H1 (cell line): ENCODE results near the gene RDH11. TPM values are rescaled to one million over a fixed set of nuclear protein-coding genes. Genes with fewer than 3 reads are reported as not detected.

Source experiments
- CTCF ChIA-PET: fragments of 300-600 bp; sonication (Branson Sonifier 250); formaldehyde crosslinking; loops from one replicate; lab custom pipeline; 2021; ENCODE audit not compliant: partially characterized antibody; lab: Charles Lee
- POLR2A ChIA-PET: fragments of 300-600 bp; sonication (Branson Sonifier 250); formaldehyde crosslinking; loops from one replicate; lab custom pipeline; 2021; ENCODE audit warnings: inconsistent platforms; ENCODE audit not compliant: partially characterized antibody; lab: Charles Lee
- DNase-seq, 2 experiments: peaks; one replicate each; pipeline versions ENCODE4 v3.0.0 to v3.0.0-alpha.2; 2010 to 2022; ENCODE audit warnings: low spot score in 2 of 2, low read depth in 1 of 2, mixed read lengths in 1 of 2
- FAIRE-seq: peaks from 2 replicates; lab custom pipeline; 2011; peaks lifted over from hg19 to GRCh38; lab: Jason Lieb, UNC
- H2AFZ ChIP-seq: 2 replicates; pipeline ENCODE4 v1.8.1; 2012; ENCODE audit warnings: low read length, inconsistent platforms
- H2AK5ac ChIP-seq: 2 replicates; pipeline ENCODE4 v1.6.1; 2013; ENCODE audit warnings: low read depth, low read length
- H2BK120ac ChIP-seq: replicated peaks from 2 replicates; pipeline ENCODE3; 2013; ENCODE audit warnings: low read depth, low read length, inconsistent platforms
- H2BK12ac ChIP-seq: 2 replicates; pipeline ENCODE4 v1.6.1; 2013; ENCODE audit warnings: low read depth, low read length
- H2BK15ac ChIP-seq: 2 replicates; pipeline ENCODE4 v1.6.1; 2013; ENCODE audit warnings: low read length
- H2BK20ac ChIP-seq: 2 replicates; pipeline ENCODE4 v1.6.1; 2013; ENCODE audit warnings: low read length
- H2BK5ac ChIP-seq: 2 replicates; pipeline ENCODE4 v1.6.1; 2013; ENCODE audit warnings: low read depth, low read length
- H3K14ac ChIP-seq: 2 replicates; pipeline ENCODE4 v1.6.1; 2013; ENCODE audit warnings: inconsistent platforms; ENCODE audit not compliant: insufficient read length
- H3K18ac ChIP-seq: 2 replicates; pipeline ENCODE4 v1.6.1; 2013; ENCODE audit warnings: low read length; ENCODE audit errors: extremely low read depth
- H3K23ac ChIP-seq: 2 replicates; pipeline ENCODE4 v1.6.1; 2013; ENCODE audit warnings: inconsistent platforms; ENCODE audit not compliant: insufficient read length
- H3K23me2 ChIP-seq: 2 replicates; pipeline ENCODE4 v1.6.1; 2013; ENCODE audit warnings: low read depth, low read length
- H3K27ac ChIP-seq: 2 replicates; pipeline ENCODE4 v1.6.1; 2011; ENCODE audit warnings: low read depth, low read length, inconsistent platforms
- H3K27me3 ChIP-seq, 4 experiments: replicated peaks in 1 of 4; 1 replicate in 1 of 4; 2 replicates in 3 of 4; pipeline versions ENCODE4 v1.6.1 to v1.8.1; 2011 to 2013; ENCODE audit warnings: low read length in 3 of 4, mild to moderate bottlenecking in 3 of 4, inconsistent platforms in 2 of 4, mixed read lengths in 2 of 4, moderate library complexity in 1 of 4; ENCODE audit not compliant: control insufficient read depth in 3 of 4, insufficient read depth in 3 of 4; ENCODE audit errors: extremely low read depth in 1 of 4
- H3K36me3 ChIP-seq, 4 experiments: 2 replicates each; pipeline versions ENCODE4 v1.6.1 to v1.8.1; 2011 to 2013; ENCODE audit warnings: mild to moderate bottlenecking in 4 of 4, low read length in 3 of 4, moderate library complexity in 2 of 4, control low read depth in 1 of 4, inconsistent platforms in 1 of 4; ENCODE audit not compliant: insufficient read depth in 4 of 4, control insufficient read depth in 2 of 4
- H3K4ac ChIP-seq: replicated peaks from 2 replicates; pipeline ENCODE3; 2013; ENCODE audit warnings: low read length, low read depth, mixed read lengths, inconsistent platforms; ENCODE audit not compliant: insufficient read length
- H3K4me1 ChIP-seq, 4 experiments: replicated peaks in 1 of 4; 1 replicate in 1 of 4; 2 replicates in 3 of 4; pipeline versions ENCODE4 v1.6.1 to v1.8.1; 2011 to 2013; ENCODE audit warnings: low read length in 3 of 4, inconsistent platforms in 2 of 4, mixed read lengths in 1 of 4; ENCODE audit not compliant: insufficient read depth in 4 of 4, control insufficient read depth in 3 of 4
- H3K4me2 ChIP-seq, 2 experiments: 2 replicates each; pipeline versions ENCODE4 v1.6.1 to v1.8.1; 2011 to 2013; ENCODE audit warnings: low read depth in 2 of 2, low read length in 2 of 2, control low read depth in 1 of 2, inconsistent platforms in 1 of 2, mild to moderate bottlenecking in 1 of 2; ENCODE audit not compliant: insufficient read depth in 1 of 2
- H3K4me3 ChIP-seq, 4 experiments: fragments of 200-600, 300-600 bp in 1 of 4; sonication (generic), shearing (Covaris generic), sonication (Bioruptor Twin) in 1 of 4; 2 replicates each; pipeline versions ENCODE4 v1.5.1 to v1.8.1; 2011 to 2016; ENCODE audit warnings: low read length in 4 of 4, low read depth in 3 of 4, control low read depth in 2 of 4, inconsistent platforms in 2 of 4, mild to moderate bottlenecking in 2 of 4, mixed read lengths in 1 of 4, moderate library complexity in 1 of 4; ENCODE audit not compliant: insufficient read depth in 2 of 4; ENCODE audit errors: extremely low read depth in 1 of 4
- H3K56ac ChIP-seq: replicated peaks from 2 replicates; pipeline ENCODE3; 2013; ENCODE audit warnings: low read depth, mild to moderate bottlenecking, mixed read lengths, low read length, inconsistent platforms; ENCODE audit not compliant: insufficient read length
- H3K79me1 ChIP-seq: 2 replicates; pipeline ENCODE4 v1.6.1; 2013; ENCODE audit warnings: low read depth, low read length, control low read depth
- H3K79me2 ChIP-seq, 2 experiments: 2 replicates each; pipeline versions ENCODE4 v1.6.1 to v1.8.1; 2012 to 2013; ENCODE audit warnings: low read length in 2 of 2, mild to moderate bottlenecking in 2 of 2, inconsistent platforms in 1 of 2; ENCODE audit not compliant: insufficient read depth in 2 of 2, control insufficient read depth in 1 of 2
- H3K9ac ChIP-seq, 4 experiments: replicated peaks in 1 of 4; 1 replicate in 1 of 4; 2 replicates in 3 of 4; pipeline versions ENCODE4 v1.6.1 to v1.8.1; 2011 to 2013; ENCODE audit warnings: low read depth in 3 of 4, low read length in 3 of 4, control low read depth in 2 of 4, mild to moderate bottlenecking in 2 of 4, moderate library complexity in 2 of 4, inconsistent platforms in 1 of 4; ENCODE audit errors: extremely low read depth in 1 of 4
- H3K9me3 ChIP-seq, 2 experiments: 2 replicates each; pipeline versions ENCODE4 v1.6.1 to v1.8.1; 2012 to 2013; ENCODE audit warnings: mild to moderate bottlenecking in 2 of 2, moderate library complexity in 2 of 2, control low read depth in 1 of 2, inconsistent platforms in 1 of 2, low read depth in 1 of 2, low read length in 1 of 2, mixed read lengths in 1 of 2; ENCODE audit not compliant: insufficient read depth in 2 of 2
- H4K20me1 ChIP-seq, 2 experiments: replicated peaks in 1 of 2; 2 replicates each; pipeline versions ENCODE3 to v1.8.1; 2011 to 2013; ENCODE audit warnings: inconsistent platforms in 2 of 2, low read length in 2 of 2, mild to moderate bottlenecking in 1 of 2; ENCODE audit not compliant: insufficient read depth in 2 of 2, control insufficient read depth in 1 of 2
- H4K5ac ChIP-seq: 2 replicates; pipeline ENCODE4 v1.6.1; 2013; ENCODE audit warnings: low read length, low read depth, mixed read lengths, inconsistent platforms; ENCODE audit not compliant: insufficient read length
- H4K8ac ChIP-seq: 2 replicates; pipeline ENCODE4 v1.8.0; 2013; ENCODE audit warnings: mild to moderate bottlenecking, moderate library complexity, low read length, inconsistent platforms; ENCODE audit not compliant: insufficient read depth; ENCODE audit errors: extremely low read depth
- H4K91ac ChIP-seq: replicated peaks from 2 replicates; pipeline ENCODE3; 2013; ENCODE audit warnings: low read length, mixed read lengths, inconsistent platforms; ENCODE audit not compliant: insufficient read length
- WGBS, 2 experiments: shearing (Covaris generic) in 1 of 2; methylation state at CpG; one replicate each; pipeline versions ENCODE4 v1.1.6 to v1.1.7; 2013 to 2015; ENCODE audit warnings: low lambda C conversion rate in 2 of 2, mixed read lengths in 2 of 2, inconsistent platforms in 1 of 2, low coverage in 1 of 2, missing lambda C conversion rate in 1 of 2; ENCODE audit not compliant: insufficient replicate concordance in 2 of 2, insufficient coverage in 1 of 2, insufficient read length in 1 of 2; ENCODE audit errors: extremely low coverage in 1 of 2, missing lambda C conversion rate in 1 of 2; 5-methylcytosine and 5-hydroxymethylcytosine counted together
- polyA plus RNA-seq, 7 experiments: library from polyadenylated mRNA; depleted of rRNA in 3 of 7; stranded (reverse) in 5 of 7; unstranded in 2 of 7; fragments of >200 nt in 5 of 7; fragments of 200-250 nt in 2 of 7; gene quantifications; 1 replicate in 5 of 7; 2 replicates in 1 of 7; 4 replicates in 1 of 7; pipeline versions ENCODE4 v1.2.1 to v1.2.3, GENCODE V29; 2011 to 2013; ENCODE audit warnings: missing spikeins in 2 of 7, mixed read lengths in 2 of 7
- total RNA-seq: library from RNA; stranded (reverse); fragmentation: NEBNext Ultra II Directional; extraction: Animal tissue kit (Norgen Biotek cat#: 25700); gene quantifications from 2 replicates; pipeline ENCODE4 v1.2.1, GENCODE V29; 2021

RDH11 gene
- total and polyA plus RNA-seq, 2 of the 8 experiments (the other 6 are each of a cell fraction or from before 2014, with no cell fraction given), result 104 to 117 TPM

DNA sequence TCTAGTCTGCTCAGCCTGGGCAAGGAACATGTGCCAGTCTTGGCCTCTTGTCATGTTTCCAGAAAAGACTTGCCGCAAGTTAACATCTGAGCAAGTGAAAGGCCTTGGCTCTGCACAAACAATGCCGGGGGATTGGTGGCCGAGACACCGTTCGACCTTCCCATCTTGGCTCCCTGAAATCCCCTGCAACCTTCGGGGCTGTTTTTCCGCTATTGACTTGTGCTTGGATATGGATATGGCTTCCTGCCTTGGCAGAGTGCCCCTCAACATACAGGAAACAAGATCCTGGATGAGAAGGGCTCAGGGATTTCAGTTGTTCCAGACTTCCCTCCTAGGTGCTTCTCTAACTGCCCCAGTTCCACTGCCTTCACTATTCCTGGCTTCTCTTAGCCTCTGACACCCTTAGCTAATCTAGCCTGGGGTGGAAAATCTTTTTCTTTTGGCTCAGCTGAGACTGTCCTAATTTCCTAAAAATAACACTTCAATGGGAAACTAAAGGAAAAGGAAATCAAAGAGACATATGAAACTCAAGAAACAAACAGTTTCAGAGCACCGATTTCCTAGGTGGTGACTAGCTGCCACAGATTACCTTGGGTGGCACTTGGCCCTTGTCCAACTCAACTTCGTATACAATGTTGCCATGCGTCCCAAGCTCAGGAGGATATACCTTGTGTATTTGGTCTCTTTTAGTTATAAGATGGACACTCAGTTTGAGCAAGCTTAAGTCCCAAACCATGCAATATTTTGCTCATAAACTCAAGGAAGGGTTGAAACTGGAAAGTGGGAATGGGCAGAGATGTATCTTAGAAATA, 40.0 kb upstream of the RDH11 start:
- ChIA-PET POLR2A (interaction anchor here (1.4 kb wide), 2 partner anchors 8 to 22 kb away, joined by 4 read pairs; no protein-coding TSS in a partner anchor), CTCF (interaction anchor here (0.6 to 2.5 kb wide), 4 partner anchors 13 to 1333 kb away, joined by 3 to 9 read pairs (median 3); no protein-coding TSS in a partner anchor)
- FAIRE-seq, result no peak
- H3K18ac ChIP-seq, result no peak overlapping the region
- H4K5ac ChIP-seq, result no peak overlapping the region
- no peak overlapping the region for H4K91ac ChIP-seq
- H3K36me3 ChIP-seq, result no peaks in the 10 kb centered on the region
- H3K4me1 ChIP-seq, result no peaks in the 10 kb centered on the region
- no peak overlapping the region for H2BK15ac ChIP-seq
- WGBS, 2 experiments, result 84% methylated on average over 10 of the region's 10 CpGs; no CpG with 5 or more reads in 1 of the 2 experiments
- no peak overlapping the region for H3K27ac ChIP-seq
- no peak overlapping the region for H2BK20ac ChIP-seq
- no peak overlapping the region for H2BK120ac ChIP-seq
- no peak for DNase-seq
- no peak overlapping the region for H3K4me3 ChIP-seq
- no peaks in the 10 kb centered on the region for H3K79me2 ChIP-seq
- H2BK12ac ChIP-seq, result no peak overlapping the region
- H2AFZ ChIP-seq, result no peak overlapping the region; the same call in 1 of the 2 replicates
- H3K23ac ChIP-seq, result no peak overlapping the region
- no peak overlapping the region for H4K8ac ChIP-seq
- H2BK5ac ChIP-seq, result no peak overlapping the region
- no peaks in the 10 kb centered on the region for H3K79me1 ChIP-seq
- no peaks in the 10 kb centered on the region for H3K23me2 ChIP-seq
- no peak overlapping the region for H3K14ac ChIP-seq
- H4K20me1 ChIP-seq, result no peaks in the 10 kb centered on the region
- H3K4ac ChIP-seq, result no peak overlapping the region
- no peak overlapping the region for H3K56ac ChIP-seq
- H3K4me2 ChIP-seq, result no peak overlapping the region
- no peaks in the 10 kb centered on the region for H3K27me3 ChIP-seq
- no peaks in the 10 kb centered on the region for H3K9me3 ChIP-seq
- H3K9ac ChIP-seq, result no peak overlapping the region
- H2AK5ac ChIP-seq, result no peak overlapping the region
